Measurements from ENCODE around the gene CDK14.

Gene CDK14

GRCh38 chr7:90677486-90678404 lies 81.6 kb downstream of the CDK14 start:
- 51 to 53% methylated on average over 7 to 9 of the region's 10 CpGs for WGBS, 2 experiments (ENCODE audit: insufficient coverage in 2 of 2)
- H3K27ac ChIP-seq (ENCODE audit: low read depth, low read length, severe bottlenecking) = peak overlapping the region; percentile 58
- H3K4me3 ChIP-seq (ENCODE audit: extremely low read depth, insufficient read depth, low read length, poor library complexity, severe bottlenecking) = no peak overlapping the region
- H3K4me1 ChIP-seq (ENCODE audit: control insufficient read depth, insufficient read depth, low read length, poor library complexity, severe bottlenecking) = peaks cover 21% of the 10 kb centered on the region
- no peaks in the 10 kb centered on the region for H3K36me3 ChIP-seq (ENCODE audit: control insufficient read depth, insufficient read depth, low read length)
- H3K9me3 ChIP-seq (ENCODE audit: control insufficient read depth, low read length) = no peaks in the 10 kb centered on the region

GRCh38 chr7:90678986-90679385 lies 82.9 kb downstream of the CDK14 start:
- WGBS, 2 experiments (ENCODE audit: insufficient coverage in 2 of 2) = 100% methylated on average over 1 of the region's 3 CpGs; no CpG with 5 or more reads in 1 of the 2 experiments
- Histone ChIP-seq H3K27ac (ENCODE audit: low read depth, low read length, severe bottlenecking) (no peak overlapping the region), H3K9me3 (ENCODE audit: control insufficient read depth, low read length) (no peaks in the 10 kb centered on the region), H3K4me1 (ENCODE audit: control insufficient read depth, insufficient read depth, low read length, poor library complexity, severe bottlenecking) (peaks cover 21% of the 10 kb centered on the region), H3K36me3 (ENCODE audit: control insufficient read depth, insufficient read depth, low read length) (no peaks in the 10 kb centered on the region), H3K4me3 (ENCODE audit: extremely low read depth, insufficient read depth, low read length, poor library complexity, severe bottlenecking) (no peak overlapping the region)

- no peak overlapping the region for H3K27ac ChIP-seq (ENCODE audit: low read depth, low read length, severe bottlenecking)
- no peaks in the 10 kb centered on the region for H3K9me3 ChIP-seq (ENCODE audit: control insufficient read depth, low read length)
- peaks cover 21% of the 10 kb centered on the region for H3K4me1 ChIP-seq (ENCODE audit: control insufficient read depth, insufficient read depth, low read length, poor library complexity, severe bottlenecking)
- H3K36me3 ChIP-seq (ENCODE audit: control insufficient read depth, insufficient read depth, low read length) = no peaks in the 10 kb centered on the region
- 80% methylated on average over 1 of the region's 4 CpGs; no CpG with 5 or more reads in 1 of the 2 experiments for WGBS, 2 experiments (ENCODE audit: insufficient coverage in 2 of 2)
- no peak overlapping the region for H3K4me3 ChIP-seq (ENCODE audit: extremely low read depth, insufficient read depth, low read length, poor library complexity, severe bottlenecking)
Observed at GRCh38 chr7:90680484-90680883, 84.4 kb downstream of the CDK14 start.

- Histone ChIP-seq H3K36me3 (ENCODE audit: control insufficient read depth, insufficient read depth, low read length) (no peaks in the 10 kb centered on the region), H3K4me1 (ENCODE audit: control insufficient read depth, insufficient read depth, low read length, poor library complexity, severe bottlenecking) (peaks cover 21% of the 10 kb centered on the region), H3K9me3 (ENCODE audit: control insufficient read depth, low read length) (no peaks in the 10 kb centered on the region), H3K4me3 (ENCODE audit: extremely low read depth, insufficient read depth, low read length, poor library complexity, severe bottlenecking) (no peak overlapping the region), H3K27ac (ENCODE audit: low read depth, low read length, severe bottlenecking) (no peak overlapping the region)
- WGBS, 2 experiments (ENCODE audit: insufficient coverage in 2 of 2) = 83 to 100% methylated on average over 1 to 2 of the region's 2 CpGs
Observed at GRCh38 chr7:90681336-90682022, 85.4 kb downstream of the CDK14 start.

DNA sequence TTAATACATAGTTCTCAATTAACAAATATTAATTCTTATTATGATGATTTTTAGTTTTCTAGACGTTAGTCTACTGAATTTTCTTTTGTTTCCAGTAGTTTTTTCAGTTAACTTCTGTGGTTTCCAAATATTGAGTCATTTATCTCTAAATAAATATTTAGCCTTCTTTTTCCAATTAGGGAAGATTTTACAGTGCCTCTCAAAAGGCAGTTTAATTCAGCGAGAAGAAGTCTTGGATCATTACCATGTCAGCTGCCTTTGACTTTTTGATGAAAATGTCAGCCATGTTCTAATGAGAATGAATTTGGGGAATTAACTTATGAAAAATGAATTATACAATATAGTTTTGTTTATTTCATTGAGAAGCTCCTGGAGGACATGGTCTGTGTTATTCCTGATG lies 90.0 kb downstream of the CDK14 start:
- Histone ChIP-seq H3K9me3 (ENCODE audit: control insufficient read depth, low read length) (no peaks in the 10 kb centered on the region), H3K27ac (ENCODE audit: low read depth, low read length, severe bottlenecking) (no peak overlapping the region), H3K36me3 (ENCODE audit: control insufficient read depth, insufficient read depth, low read length) (no peaks in the 10 kb centered on the region), H3K4me1 (ENCODE audit: control insufficient read depth, insufficient read depth, low read length, poor library complexity, severe bottlenecking) (no peaks in the 10 kb centered on the region), H3K4me3 (ENCODE audit: extremely low read depth, insufficient read depth, low read length, poor library complexity, severe bottlenecking) (no peak overlapping the region)
- 100% methylated on average over 1 of the region's 2 CpGs for WGBS, 2 experiments (ENCODE audit: insufficient coverage in 2 of 2)

DNA sequence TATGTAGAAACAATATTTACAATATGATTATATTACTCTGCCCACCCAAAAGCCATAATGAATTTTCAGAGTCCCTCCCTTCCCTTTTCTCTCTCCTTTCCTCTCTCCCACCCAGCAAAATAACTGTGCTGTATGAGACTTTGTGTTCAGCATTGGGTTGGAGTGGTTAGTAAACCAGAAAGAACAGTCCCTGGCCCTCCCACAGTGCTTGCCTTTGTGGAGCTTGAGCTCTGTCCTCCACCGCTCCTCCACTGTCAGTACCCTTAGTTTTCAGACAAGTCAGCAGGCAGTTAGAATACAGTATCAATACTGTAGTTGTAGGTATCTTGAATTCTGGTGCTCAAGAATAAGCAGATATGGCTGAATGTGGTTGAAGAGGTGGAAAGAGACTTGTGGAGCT lies 92.7 kb downstream of the CDK14 start:
- Histone ChIP-seq H3K27ac (ENCODE audit: low read depth, low read length, severe bottlenecking) (no peak overlapping the region), H3K36me3 (ENCODE audit: control insufficient read depth, insufficient read depth, low read length) (no peaks in the 10 kb centered on the region), H3K4me1 (ENCODE audit: control insufficient read depth, insufficient read depth, low read length, poor library complexity, severe bottlenecking) (peaks cover 5% of the 10 kb centered on the region), H3K4me3 (ENCODE audit: extremely low read depth, insufficient read depth, low read length, poor library complexity, severe bottlenecking) (no peak overlapping the region), H3K9me3 (ENCODE audit: control insufficient read depth, low read length) (no peaks in the 10 kb centered on the region)
- no CpG with 5 or more reads among the region's 1 CpG for WGBS, 2 experiments (ENCODE audit: insufficient coverage in 2 of 2)

DNA sequence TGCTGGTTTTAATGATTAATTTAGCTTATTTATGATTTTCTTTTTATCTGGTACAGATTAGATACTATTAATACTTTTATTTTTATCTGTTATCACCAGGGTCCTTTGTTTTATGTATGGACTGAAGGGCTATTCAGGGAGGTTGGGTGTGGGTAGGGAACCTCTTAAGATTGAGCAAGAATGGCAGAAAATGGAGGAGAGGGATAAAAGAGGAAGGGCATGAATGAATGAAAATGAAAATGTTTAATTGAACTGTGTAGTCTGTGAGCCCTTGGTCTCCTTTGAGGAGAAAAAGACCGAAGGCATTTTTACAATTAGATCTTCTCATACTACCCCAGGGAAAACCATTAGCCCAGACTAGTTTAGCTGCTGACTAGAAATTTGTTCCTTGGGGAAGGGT lies 93.1 kb downstream of the CDK14 start:
- no peak overlapping the region for H3K4me3 ChIP-seq (ENCODE audit: extremely low read depth, insufficient read depth, low read length, poor library complexity, severe bottlenecking)
- H3K27ac ChIP-seq (ENCODE audit: low read depth, low read length, severe bottlenecking) = no peak overlapping the region
- H3K36me3 ChIP-seq (ENCODE audit: control insufficient read depth, insufficient read depth, low read length) = no peaks in the 10 kb centered on the region
- no peaks in the 10 kb centered on the region for H3K9me3 ChIP-seq (ENCODE audit: control insufficient read depth, low read length)
- WGBS, 2 experiments (ENCODE audit: insufficient coverage in 2 of 2) = no CpG with 5 or more reads among the region's 1 CpG
- peaks cover 5% of the 10 kb centered on the region for H3K4me1 ChIP-seq (ENCODE audit: control insufficient read depth, insufficient read depth, low read length, poor library complexity, severe bottlenecking)

DNA sequence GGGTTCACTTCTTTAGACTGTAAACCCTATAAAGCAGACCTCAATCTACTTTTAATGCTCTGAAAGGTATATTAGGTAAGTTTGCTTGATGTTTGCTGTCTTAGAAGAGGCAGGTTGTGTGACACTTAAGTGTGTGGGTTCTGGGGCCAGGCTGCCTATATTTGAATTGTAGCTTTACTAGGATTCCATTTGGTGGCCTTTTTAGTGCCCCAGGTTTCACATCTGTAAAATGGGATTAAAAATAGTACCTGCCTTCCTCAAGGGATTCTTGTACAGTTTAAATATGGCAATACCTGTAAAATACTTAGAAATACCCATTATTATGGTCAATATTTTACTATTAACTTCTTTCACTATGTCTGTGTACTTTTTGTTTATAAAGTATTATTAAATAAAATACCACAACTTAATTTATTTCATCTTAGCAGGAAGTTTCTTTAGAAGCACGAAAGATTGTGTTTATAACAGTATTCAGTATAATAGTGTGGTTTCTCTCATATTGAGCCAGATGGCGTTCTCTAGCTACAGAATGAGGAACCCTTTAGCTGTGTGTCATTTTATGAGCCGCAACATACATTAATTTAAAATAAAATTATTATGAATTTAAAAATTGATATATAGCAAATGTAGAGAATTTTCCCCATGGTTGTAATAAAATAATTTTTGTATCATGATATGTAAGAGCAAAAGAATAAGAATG lies 94.2 kb downstream of the CDK14 start:
- Histone ChIP-seq H3K36me3 (ENCODE audit: control insufficient read depth, insufficient read depth, low read length) (no peaks in the 10 kb centered on the region), H3K9me3 (ENCODE audit: control insufficient read depth, low read length) (no peaks in the 10 kb centered on the region), H3K4me1 (ENCODE audit: control insufficient read depth, insufficient read depth, low read length, poor library complexity, severe bottlenecking) (peaks cover 5% of the 10 kb centered on the region), H3K4me3 (ENCODE audit: extremely low read depth, insufficient read depth, low read length, poor library complexity, severe bottlenecking) (no peak overlapping the region), H3K27ac (ENCODE audit: low read depth, low read length, severe bottlenecking) (no peak overlapping the region)
- WGBS, 2 experiments (ENCODE audit: insufficient coverage in 2 of 2) = no CpG with 5 or more reads among the region's 3 CpGs

- no peaks in the 10 kb centered on the region for H3K9me3 ChIP-seq (ENCODE audit: control insufficient read depth, low read length)
- no CpG with 5 or more reads among the region's 3 CpGs for WGBS, 2 experiments (ENCODE audit: insufficient coverage in 2 of 2)
- H3K4me3 ChIP-seq (ENCODE audit: extremely low read depth, insufficient read depth, low read length, poor library complexity, severe bottlenecking) = no peak overlapping the region
Observed at GRCh38 chr7:90692396-90692795, 96.3 kb downstream of the CDK14 start.

DNA sequence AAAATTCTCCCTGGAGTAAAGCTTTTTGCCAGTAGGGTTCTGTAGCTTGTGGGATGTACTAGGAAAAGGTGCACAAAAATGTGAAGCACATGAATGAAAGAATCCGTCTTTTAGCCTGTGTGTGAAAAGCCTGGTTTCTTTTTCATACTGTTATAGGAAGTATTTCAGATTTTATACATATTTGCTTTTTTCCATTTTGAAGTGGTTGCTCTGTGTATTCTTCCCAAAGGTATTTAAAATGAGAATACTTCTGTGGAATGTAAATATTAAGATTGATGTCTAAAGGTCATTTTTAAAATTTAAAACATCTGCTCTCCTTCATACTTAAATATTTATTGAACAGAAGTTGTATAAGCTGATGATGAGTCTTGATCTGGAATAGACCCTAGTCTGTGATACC lies 96.8 kb downstream of the CDK14 start:
- no peak overlapping the region for H3K4me3 ChIP-seq (ENCODE audit: extremely low read depth, insufficient read depth, low read length, poor library complexity, severe bottlenecking)
- peaks cover 5% of the 10 kb centered on the region for H3K4me1 ChIP-seq (ENCODE audit: control insufficient read depth, insufficient read depth, low read length, poor library complexity, severe bottlenecking)
- H3K36me3 ChIP-seq (ENCODE audit: control insufficient read depth, insufficient read depth, low read length) = no peaks in the 10 kb centered on the region
- WGBS, 2 experiments (ENCODE audit: insufficient coverage in 2 of 2) = no CpG with 5 or more reads among the region's 1 CpG
- H3K27ac ChIP-seq (ENCODE audit: low read depth, low read length, severe bottlenecking) = no peak overlapping the region
- H3K9me3 ChIP-seq (ENCODE audit: control insufficient read depth, low read length) = no peaks in the 10 kb centered on the region

More at GRCh38 chr7:90692396-90692795, 96.3 kb downstream of the CDK14 start:
- H3K27ac ChIP-seq (ENCODE audit: low read depth, low read length, severe bottlenecking) = no peak overlapping the region
- no peaks in the 10 kb centered on the region for H3K36me3 ChIP-seq (ENCODE audit: control insufficient read depth, insufficient read depth, low read length)
- H3K4me1 ChIP-seq (ENCODE audit: control insufficient read depth, insufficient read depth, low read length, poor library complexity, severe bottlenecking) = peaks cover 5% of the 10 kb centered on the region

All from mesodermal cell (in vitro differentiated cells).